ENCODE data around the gene ZNF804B.

The ZNF804B gene

GRCh38 chr7:88759230-88760135 lies at the start of gene ZNF804B:
Gene ZNF804B (plus strand): TSS chr7:88759700. CDS start chr7:88759977, 277 bp downstream.
- DNase-seq, result no peak

DNA sequence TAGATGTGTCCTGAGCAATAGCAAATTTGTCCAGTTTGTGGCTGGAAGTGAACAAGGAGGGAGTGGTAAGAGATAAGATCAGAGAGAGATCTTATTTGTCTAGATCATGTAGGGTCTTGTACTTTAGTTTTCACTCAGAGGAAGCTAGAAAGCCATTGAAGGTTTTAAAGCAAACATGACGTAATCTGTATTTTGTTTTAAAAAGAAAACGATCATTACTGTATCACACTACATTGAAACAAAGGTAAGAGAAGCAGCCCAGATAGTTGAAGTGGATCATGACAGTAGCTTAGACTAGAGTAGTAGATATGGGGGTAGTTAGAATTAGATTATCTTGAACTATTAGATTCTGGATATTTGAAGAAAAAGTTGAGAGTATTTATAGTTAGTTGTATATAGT lies 23.6 kb upstream of the ZNF804B start:
- no peak for DNase-seq

- no peak for DNase-seq
Observed at GRCh38 chr7:88737632-88738031, 21.9 kb upstream of the ZNF804B start.

DNA sequence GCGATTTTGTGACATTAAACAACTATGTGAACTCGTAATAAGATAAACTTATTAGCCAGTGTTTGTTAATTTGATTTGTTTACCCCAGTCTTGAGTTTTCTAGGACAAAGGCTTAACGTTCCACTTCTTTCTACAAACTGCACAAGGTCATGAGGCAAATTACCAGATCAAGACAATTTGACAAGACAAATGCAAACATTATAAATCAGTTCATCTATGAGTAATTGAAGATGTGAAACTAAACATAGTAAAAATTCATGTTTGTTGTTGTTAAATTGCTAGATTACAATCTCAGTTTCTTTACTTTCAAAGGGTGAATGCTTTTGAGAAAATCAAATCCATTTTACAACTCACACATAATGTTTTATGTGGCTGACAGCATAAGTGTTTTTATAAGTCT lies 13.4 kb upstream of the ZNF804B start:
- no peak for DNase-seq

DNA sequence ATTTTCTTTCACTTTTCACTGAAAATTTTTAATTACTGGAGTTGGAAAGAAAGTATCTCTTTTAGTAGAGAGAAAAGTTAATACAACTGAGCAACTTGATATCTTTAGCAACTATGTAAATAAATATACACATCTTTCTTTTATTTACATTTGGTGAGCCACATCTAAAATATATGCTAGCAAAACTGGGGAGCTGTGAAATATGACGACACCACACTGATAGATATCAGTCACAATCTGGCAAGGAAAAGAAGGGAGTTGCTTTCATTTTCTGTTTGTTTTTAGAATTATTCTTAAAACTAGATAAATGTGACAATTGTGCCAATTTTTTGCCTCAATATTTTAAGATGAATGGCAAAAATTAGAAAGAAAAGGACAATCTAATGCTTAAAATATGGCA lies 2.7 kb upstream of the ZNF804B start:
- DNase-seq, result no peak

- DNase-seq, result no peak
Observed at GRCh38 chr7:88757371-88757770, 2.1 kb upstream of the ZNF804B start.

DNA sequence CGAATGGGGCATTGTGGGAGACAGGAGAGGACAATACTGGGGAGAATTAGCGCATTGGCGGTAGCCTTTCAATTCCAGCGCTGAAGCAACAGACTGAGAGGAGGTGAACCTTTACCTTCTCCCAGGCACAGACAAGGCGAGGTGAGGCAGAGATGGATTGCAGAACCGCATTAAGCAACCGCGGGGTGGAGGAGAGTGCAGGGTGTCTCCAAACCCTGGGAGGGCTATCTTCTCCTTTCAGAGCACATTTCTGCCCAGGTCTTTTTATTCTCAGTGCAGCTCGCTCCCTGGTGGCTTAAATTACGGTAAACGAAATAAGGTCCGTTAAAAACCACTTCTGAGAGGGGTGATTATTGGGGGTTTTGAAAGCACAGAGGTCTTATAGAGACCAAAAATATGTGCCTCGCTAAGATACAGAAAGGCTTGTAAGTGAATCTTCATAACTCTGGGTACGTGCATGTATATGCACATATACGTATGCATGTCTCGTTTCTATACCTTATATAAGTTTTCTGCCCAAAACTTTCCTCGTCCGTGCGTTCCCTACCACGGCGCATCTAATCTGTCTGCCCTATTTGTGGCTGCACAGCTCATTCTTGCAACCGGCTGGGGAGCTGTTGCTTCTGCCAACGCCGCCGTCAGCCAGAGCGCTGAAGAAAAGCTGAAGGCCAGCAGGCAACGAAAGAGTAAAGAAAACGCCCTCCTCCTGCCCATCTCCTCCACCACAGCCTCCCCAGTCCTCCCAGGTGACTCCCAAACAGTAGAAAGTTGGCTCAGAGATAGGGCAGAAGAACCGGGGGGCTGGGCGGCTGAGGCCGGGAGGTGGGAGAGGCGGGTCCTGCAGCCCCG lies 895 bp upstream of the ZNF804B start:
- DNase-seq, result no peak

GRCh38 chr7:88760136-88760515 lies 626 bp downstream of the ZNF804B start:
- no peak for DNase-seq

DNA sequence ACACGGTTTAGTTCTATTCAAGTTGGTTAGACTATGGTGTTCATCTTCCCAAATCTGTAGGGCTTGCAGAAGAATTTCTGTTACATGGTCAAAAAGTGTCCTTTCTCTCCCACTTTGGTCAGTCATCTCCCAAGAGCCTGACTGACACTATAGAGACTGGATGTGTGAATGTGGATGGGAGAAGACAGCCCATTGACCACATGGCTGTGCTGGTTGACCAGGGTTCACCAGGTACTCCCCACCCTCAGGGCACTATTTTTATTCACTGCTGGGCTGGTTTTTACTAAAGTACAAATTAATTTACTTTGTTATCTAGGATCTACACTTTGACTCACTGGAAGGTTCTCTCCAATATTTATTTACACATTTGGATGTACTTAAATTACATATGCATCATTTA lies 2.3 kb downstream of the ZNF804B start:
- DNase-seq, result no peak

DNA sequence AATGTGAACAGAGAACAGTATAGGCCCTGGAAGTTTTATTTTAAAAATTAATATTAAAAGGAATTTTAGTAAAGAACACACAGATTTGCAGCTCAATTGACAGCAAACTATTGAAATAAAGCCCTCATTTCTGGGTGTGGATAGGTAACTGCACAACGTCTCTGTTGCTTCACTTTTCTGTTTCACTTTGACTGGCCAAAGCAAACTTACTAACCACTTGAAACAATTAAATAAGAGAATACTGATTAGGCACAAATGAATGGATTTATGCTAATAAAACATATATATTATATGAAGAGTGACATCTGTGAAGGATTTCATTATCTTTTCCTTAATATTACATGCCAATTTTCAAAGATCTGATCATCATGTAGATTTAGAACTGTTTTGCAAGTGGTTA lies 11.9 kb downstream of the ZNF804B start:
- DNase-seq, result no peak

DNA sequence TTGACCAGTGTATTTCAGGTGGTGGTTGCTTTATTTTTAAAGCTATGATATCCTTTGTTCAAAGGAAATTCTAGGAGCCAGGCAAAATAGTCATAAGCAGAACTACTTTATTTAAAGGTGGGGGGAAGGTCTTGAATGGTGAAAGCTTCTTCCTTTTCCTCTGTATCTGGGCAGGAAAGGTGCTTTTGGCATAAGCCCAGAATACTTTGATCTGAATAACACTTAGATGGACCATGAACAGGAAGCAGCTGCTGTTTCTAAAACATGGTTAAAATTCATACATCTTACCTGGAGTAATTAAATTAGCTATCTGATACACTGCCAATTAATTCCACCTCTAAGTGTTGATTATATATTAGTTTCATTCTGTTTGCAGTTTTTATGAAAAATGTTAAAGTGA lies 13.3 kb downstream of the ZNF804B start:
- DNase-seq, result no peak

- DNase-seq, result no peak
Observed at GRCh38 chr7:88775838-88776237, 16.3 kb downstream of the ZNF804B start.

DNA sequence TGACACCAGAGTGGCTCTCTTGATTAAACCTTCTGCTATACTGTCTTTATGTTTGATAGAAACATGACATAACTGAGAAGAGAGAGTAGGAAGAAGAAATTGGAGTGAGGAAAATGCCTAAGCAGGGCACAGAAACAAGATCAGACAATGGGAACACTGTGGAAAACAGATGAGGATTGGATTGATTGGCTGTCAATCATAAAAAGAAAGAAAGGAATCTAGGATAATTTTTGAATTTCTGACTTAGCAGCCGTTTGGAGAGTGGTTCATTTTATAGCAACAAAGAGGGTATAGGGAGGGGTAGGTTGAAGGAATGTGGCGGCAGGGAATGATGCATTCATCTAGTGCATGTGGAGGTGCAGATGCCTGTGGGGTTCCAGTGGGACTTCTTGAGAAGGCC lies 28.3 kb downstream of the ZNF804B start:
- no peak for DNase-seq

- no peak for DNase-seq
Observed at GRCh38 chr7:88789480-88790064, 30.1 kb downstream of the ZNF804B start.

DNA sequence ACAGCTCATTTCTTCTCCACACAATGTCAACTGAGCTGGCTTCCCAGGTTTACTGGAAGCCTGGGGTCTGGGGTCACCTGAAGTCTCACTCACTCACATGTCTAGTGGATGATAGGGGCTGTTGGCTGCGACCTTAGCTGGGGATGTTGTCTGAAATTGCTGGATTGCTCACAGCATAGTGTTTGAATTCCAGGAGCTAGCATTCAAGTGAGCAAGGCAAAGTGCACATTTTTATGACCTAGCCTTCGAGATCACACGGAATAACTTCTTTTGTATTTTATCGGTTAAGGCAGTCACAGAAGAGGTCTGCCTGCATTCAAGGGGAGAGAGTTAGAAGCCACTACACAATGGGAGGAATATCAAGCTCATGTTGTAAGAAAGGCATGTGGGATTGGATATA lies 32.4 kb downstream of the ZNF804B start:
- DNase-seq, result no peak

- DNase-seq, result no peak
Observed at GRCh38 chr7:88792361-88792760, 32.9 kb downstream of the ZNF804B start.

GRCh38 chr7:88795553-88795952 lies 36.1 kb downstream of the ZNF804B start, which contains the start of gene TEX47:
Gene TEX47 (minus strand): TSS chr7:88795737. CDS start chr7:88794942, 795 bp downstream.
- no peak for DNase-seq

- DNase-seq, result no peak
Observed at GRCh38 chr7:88801046-88801445, 41.5 kb downstream of the ZNF804B start.

DNA sequence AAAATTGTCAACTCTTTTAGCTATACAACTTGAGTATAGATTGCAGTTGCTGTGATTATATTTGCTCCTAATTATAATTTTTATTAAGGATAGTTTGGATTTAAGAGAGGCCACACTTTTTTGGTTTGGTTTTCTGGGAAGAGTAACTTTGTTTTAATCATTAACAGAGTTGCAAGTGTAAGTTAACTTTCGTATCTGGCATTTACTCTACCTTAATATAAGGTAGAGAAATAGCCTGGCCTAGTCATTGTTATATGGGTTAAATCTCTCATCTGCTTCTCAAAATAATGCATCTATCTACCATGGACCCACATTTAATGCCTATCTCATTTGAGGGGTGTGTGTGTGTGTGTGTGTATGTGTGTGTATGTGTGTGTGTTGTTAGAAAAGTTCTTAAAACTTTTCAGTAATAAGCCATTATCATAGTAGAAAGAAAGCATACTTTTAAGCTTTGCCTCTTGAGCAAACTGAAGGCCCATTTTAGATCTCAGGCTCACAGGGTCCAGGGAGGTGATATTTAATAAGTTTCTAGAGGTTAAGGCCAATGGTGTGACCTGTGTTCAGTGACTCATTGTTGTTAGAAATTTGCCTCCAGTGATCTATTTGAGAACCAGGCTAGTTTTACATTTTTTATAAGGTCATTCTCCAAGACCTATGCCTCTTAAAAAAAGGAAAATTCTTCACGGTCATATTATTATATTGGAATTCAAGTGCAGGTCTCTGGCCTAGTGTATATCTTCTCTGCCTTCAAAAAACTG lies 47.0 kb downstream of the ZNF804B start:
- no peak for DNase-seq

DNA sequence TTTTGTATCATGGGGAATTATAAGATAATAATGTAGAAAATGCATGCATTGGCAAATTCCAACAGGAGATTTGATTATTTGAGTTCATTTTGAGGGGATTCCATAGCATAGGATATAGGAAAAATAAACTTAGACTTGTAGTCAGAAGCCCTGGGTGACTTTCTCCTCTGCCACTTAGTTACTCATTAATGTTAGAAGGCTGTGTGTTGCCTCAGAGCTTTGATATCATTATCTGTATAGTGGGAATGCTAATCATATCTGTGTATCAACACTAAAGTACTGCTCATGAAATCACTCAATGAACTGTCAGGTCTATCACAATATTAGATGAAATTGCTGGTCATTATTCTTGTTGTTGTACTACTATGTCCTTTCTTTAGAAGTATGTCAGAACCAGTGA lies 59.1 kb downstream of the ZNF804B start:
- DNase-seq, result no peak

DNA sequence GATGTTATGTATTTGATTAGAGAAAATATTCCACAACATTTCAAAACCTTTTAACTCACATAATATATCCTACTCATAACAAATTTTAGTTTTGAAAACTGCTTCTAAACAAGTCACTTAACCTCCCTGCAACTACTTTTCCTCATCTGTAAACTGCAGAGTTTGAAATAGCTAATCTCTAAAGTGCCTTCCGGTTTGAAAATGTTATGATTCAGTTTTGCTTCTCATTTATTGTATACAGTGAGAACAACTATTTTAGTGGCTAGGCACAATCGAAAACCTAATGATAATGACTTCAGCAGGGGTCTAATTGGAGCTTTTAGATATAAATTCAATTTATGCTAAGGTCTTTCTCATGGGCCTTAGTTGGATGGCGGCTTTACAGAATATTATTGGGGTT lies 66.7 kb downstream of the ZNF804B start:
- DNase-seq, result no peak

GRCh38 chr7:88835147-88835728 lies 75.7 kb downstream of the ZNF804B start:
- no peak for DNase-seq

Measured in activated CD4-positive, alpha-beta T cell treated with anti-CD3 and anti-CD28 coated beads, Interleukin-2, amount 50 U/mL, for 4 hours (primary cell).